HEK293 (cell line): ENCODE measurements around the gene OTOS.

Experiments used
- CTCF ChIA-PET: fragments of 350-600 bp; formaldehyde crosslinking; extraction: SDS; loops from one replicate; lab custom pipeline; 2021; ENCODE audit warnings: antibody characterized with exemption; lab: Yijun Ruan, JAX
- POLR2A ChIA-PET: fragments of 300-600 bp; formaldehyde crosslinking; extraction: SDS; loops from one replicate; lab custom pipeline; 2020; ENCODE audit warnings: antibody characterized with exemption, inconsistent platforms; lab: Yijun Ruan, JAX
- H3K27ac ChIP-seq: fragments of 200-500 bp; sonication (Bioruptor generic); 2 replicates; pipeline ENCODE4 v1.5.1; 2014; ENCODE audit warnings: low read depth, low read length, control low read depth, inconsistent platforms; ENCODE audit errors: extremely low read depth
- H3K36me3 ChIP-seq, 2 experiments: fragments of 200-500 bp in 1 of 2; sonication (Bioruptor generic) in 1 of 2; 1 replicate in 1 of 2; 2 replicates in 1 of 2; pipeline ENCODE4 v1.5.1; 2014 to 2017; ENCODE audit warnings: inconsistent platforms in 2 of 2, low read length in 2 of 2; ENCODE audit not compliant: control insufficient read depth in 2 of 2, insufficient read depth in 1 of 2
- H3K4me1 ChIP-seq: fragments of 200-500 bp; sonication (Bioruptor generic); 2 replicates; pipeline ENCODE4 v1.5.1; 2014; ENCODE audit warnings: mild to moderate bottlenecking, low read length, inconsistent platforms; ENCODE audit not compliant: control insufficient read depth, insufficient read depth
- H3K4me3 ChIP-seq: 2 replicates; pipeline ENCODE4 v1.5.1; 2011; ENCODE audit warnings: low read depth, mild to moderate bottlenecking, control low read depth, low read length, moderate library complexity
- H3K9me3 ChIP-seq: fragments of 200-500 bp; sonication (Bioruptor generic); 2 replicates; pipeline ENCODE4 v1.5.1; 2014; ENCODE audit warnings: low read depth, low read length, inconsistent platforms; ENCODE audit not compliant: control insufficient read depth, insufficient read depth
- IKZF3 ChIP-seq: fragments of 450-650 bp; IDR thresholded peaks from 2 replicates; pipeline ENCODE4 v1.5.0; 2018; ENCODE audit warnings: missing biosample characterization, mild to moderate bottlenecking, missing genetic modification characterization, moderate library complexity
- SALL2 ChIP-seq: fragments of 450-650 bp; formaldehyde crosslinking; IDR thresholded peaks from 2 replicates; pipeline ENCODE4 v1.5.0; 2017; ENCODE audit warnings: missing biosample characterization, mild to moderate bottlenecking, missing genetic modification characterization, borderline replicate concordance
- SP3 ChIP-seq: fragments of 450-650 bp; formaldehyde crosslinking; IDR thresholded peaks from 2 replicates; pipeline ENCODE4 v1.5.1; 2016; ENCODE audit warnings: missing biosample characterization, missing genetic modification characterization
- ZBTB1 ChIP-seq: fragments of 450-650 bp; formaldehyde crosslinking; IDR thresholded peaks from 2 replicates; pipeline ENCODE4 v1.5.1; 2016; ENCODE audit warnings: missing biosample characterization, missing genetic modification characterization
- ZEB2 ChIP-seq: fragments of 450-650 bp; formaldehyde crosslinking; IDR thresholded peaks from 2 replicates; pipeline ENCODE4 v1.5.1; 2016; ENCODE audit warnings: missing biosample characterization, missing genetic modification characterization
- ZFP41 ChIP-seq: fragments of 450-650 bp; formaldehyde crosslinking; IDR thresholded peaks from 2 replicates; pipeline ENCODE4 v1.5.1; 2016; ENCODE audit warnings: missing biosample characterization, missing genetic modification characterization, borderline replicate concordance
- ZNF157 ChIP-seq: fragments of 450-650 bp; formaldehyde crosslinking; IDR thresholded peaks from 2 replicates; pipeline ENCODE4 v1.5.1; 2016; ENCODE audit warnings: missing biosample characterization, missing genetic modification characterization
- ZNF184 ChIP-seq: fragments of 450-650 bp; IDR thresholded peaks from 2 replicates; pipeline ENCODE4 v1.5.1; 2018; ENCODE audit warnings: missing biosample characterization, mild to moderate bottlenecking, missing genetic modification characterization
- ZNF391 ChIP-seq: fragments of 450-650 bp; formaldehyde crosslinking; IDR thresholded peaks from 2 replicates; pipeline ENCODE4 v1.5.1; 2016; ENCODE audit warnings: low read depth, missing biosample characterization, missing genetic modification characterization, borderline replicate concordance
- ZNF416 ChIP-seq: fragments of 450-650 bp; formaldehyde crosslinking; IDR thresholded peaks from 2 replicates; pipeline ENCODE4 v1.5.1; 2016; ENCODE audit warnings: missing biosample characterization, missing genetic modification characterization
- ZNF423 ChIP-seq: fragments of 450-650 bp; formaldehyde crosslinking; IDR thresholded peaks from 2 replicates; pipeline ENCODE4 v1.5.1; 2016; ENCODE audit warnings: missing biosample characterization, missing genetic modification characterization
- ZNF544 ChIP-seq: fragments of 450-650 bp; formaldehyde crosslinking; IDR thresholded peaks from 2 replicates; pipeline ENCODE4 v1.5.0; 2017; ENCODE audit warnings: missing biosample characterization, missing genetic modification characterization
- ZNF626 ChIP-seq: fragments of 450-650 bp; sonication (Bioruptor Pico); formaldehyde crosslinking; IDR thresholded peaks from 2 replicates; pipeline ENCODE4 v1.5.1; 2018; ENCODE audit warnings: missing biosample characterization, missing genetic modification characterization, inconsistent platforms
- ZNF654 ChIP-seq: fragments of 450-650 bp; formaldehyde crosslinking; IDR thresholded peaks from 2 replicates; pipeline ENCODE4 v1.5.1; 2016; ENCODE audit warnings: low read depth, missing biosample characterization, missing genetic modification characterization
- ZNF660 ChIP-seq: fragments of 450-650 bp; IDR thresholded peaks from 2 replicates; pipeline ENCODE4 v1.5.1; 2018; ENCODE audit warnings: missing biosample characterization, mild to moderate bottlenecking, missing genetic modification characterization
- ZNF670 ChIP-seq: fragments of 450-650 bp; formaldehyde crosslinking; IDR thresholded peaks from 2 replicates; pipeline ENCODE4 v1.5.1; 2016; ENCODE audit warnings: missing biosample characterization, missing genetic modification characterization, low read depth
- ZSCAN30 ChIP-seq: fragments of 450-650 bp; IDR thresholded peaks from 2 replicates; pipeline ENCODE4 v1.5.1; 2018; ENCODE audit warnings: missing biosample characterization, mild to moderate bottlenecking, missing genetic modification characterization, moderate library complexity
- TF ChIP-seq, protein P1 (sequence below): fragments of 450-650 bp; formaldehyde crosslinking; IDR thresholded peaks from 2 replicates; pipeline ENCODE4 v1.5.1; 2016; ENCODE audit warnings: missing biosample characterization, missing genetic modification characterization, borderline replicate concordance
- TF ChIP-seq, protein P2 (sequence below): fragments of 450-650 bp; formaldehyde crosslinking; IDR thresholded peaks from 2 replicates; pipeline ENCODE4 v1.5.1; 2016; ENCODE audit warnings: missing biosample characterization, missing genetic modification characterization

OTOS gene

DNA sequence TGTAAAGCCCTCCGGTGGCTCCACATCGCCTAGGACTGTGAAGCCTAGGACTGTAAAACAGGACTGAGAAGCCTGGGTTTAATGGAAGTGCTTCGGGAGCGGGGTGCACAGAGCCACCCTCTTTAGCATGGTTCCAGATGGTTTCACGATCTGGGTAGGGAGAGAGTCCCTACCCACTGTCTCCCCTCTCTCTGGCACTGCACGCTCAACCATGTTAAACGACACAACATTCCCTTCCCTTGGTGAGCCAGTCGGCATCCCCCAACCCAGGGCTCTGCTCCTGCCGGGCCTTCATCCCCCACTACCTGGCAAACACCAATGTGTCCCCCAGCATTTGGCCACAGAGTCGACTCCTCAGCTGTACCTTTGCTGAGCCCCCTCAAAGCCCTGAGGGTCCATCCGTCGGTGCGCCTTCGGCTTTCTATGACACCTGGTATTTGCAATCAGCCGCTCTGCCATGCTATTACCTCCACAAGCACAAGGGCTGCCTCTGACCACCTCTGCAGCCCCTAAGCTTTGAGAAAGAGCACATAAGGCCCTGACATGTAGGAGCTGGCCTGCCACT is 5.4 kb downstream of the OTOS start:
- Histone ChIP-seq H3K4me1 (peaks cover 9% of the 10 kb centered on the region; the same call in 1 of the 2 replicates), H3K9me3 (no peaks in the 10 kb centered on the region), H3K4me3 (peak overlapping the region; percentile 98), H3K27ac (peak overlapping the region; percentile 53; the same call in 1 of the 2 replicates), H3K36me3 (peaks cover 0 to 45% of the 10 kb centered on the region in 2 experiments; a peak in 1 of 3 replicates)
- TF ChIP-seq ZNF391 (tag by site-specific recombination) = no peak
- POLR2A ChIA-PET = no interaction called here
- CTCF ChIA-PET = interaction anchor here (2.8 kb wide), 1 partner anchor 8 kb away, joined by 7 read pairs; no protein-coding TSS in a partner anchor

DNA sequence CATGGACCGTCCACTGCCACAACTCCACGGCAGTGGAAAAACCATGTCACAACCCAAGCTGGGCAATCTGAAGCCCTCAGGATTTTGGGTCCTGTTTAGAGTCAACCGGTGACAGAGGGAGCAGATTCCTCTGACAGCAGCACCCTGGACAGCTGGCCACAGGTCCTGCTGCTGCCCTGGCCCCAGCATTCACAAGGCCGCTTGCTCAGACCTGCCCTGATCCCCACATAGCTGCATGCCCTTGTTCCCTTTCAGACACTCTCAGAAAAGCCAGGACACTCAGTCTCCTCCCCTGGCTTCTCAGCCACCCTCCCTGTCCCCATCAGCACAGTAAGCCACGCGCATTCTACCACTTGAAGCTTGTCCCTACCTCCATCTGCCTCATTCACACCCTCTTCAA is 6.0 kb downstream of the OTOS start:
- H3K4me3 ChIP-seq = no peak overlapping the region; the same call in 1 of the 2 replicates
- no peak overlapping the region for H3K27ac ChIP-seq
- no peaks in the 10 kb centered on the region for H3K9me3 ChIP-seq
- peaks cover 9% of the 10 kb centered on the region; the same call in 1 of the 2 replicates for H3K4me1 ChIP-seq
- POLR2A ChIA-PET = no interaction called here
- peaks cover 0 to 51% of the 10 kb centered on the region in 2 experiments; a peak in 1 of 3 replicates for H3K36me3 ChIP-seq
- no peak for TF ChIP-seq ZNF670 (tag by site-specific recombination)
- no peak for TF ChIP-seq ZFP41 (tag by site-specific recombination)
- no peak for TF ChIP-seq ZNF654
- TF ChIP-seq, protein P1, sequence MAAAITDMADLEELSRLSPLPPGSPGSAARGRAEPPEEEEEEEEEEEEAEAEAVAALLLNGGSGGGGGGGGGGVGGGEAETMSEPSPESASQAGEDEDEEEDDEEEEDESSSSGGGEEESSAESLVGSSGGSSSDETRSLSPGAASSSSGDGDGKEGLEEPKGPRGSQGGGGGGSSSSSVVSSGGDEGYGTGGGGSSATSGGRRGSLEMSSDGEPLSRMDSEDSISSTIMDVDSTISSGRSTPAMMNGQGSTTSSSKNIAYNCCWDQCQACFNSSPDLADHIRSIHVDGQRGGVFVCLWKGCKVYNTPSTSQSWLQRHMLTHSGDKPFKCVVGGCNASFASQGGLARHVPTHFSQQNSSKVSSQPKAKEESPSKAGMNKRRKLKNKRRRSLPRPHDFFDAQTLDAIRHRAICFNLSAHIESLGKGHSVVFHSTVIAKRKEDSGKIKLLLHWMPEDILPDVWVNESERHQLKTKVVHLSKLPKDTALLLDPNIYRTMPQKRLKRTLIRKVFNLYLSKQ (tag by site-specific recombination) = no peak
- TF ChIP-seq ZEB2 (tag by site-specific recombination) = no peak
- no peak for TF ChIP-seq SALL2 (tag by site-specific recombination)
- TF ChIP-seq ZNF184 (tag by site-specific recombination) = no peak
- TF ChIP-seq IKZF3 (tag by site-specific recombination) = no peak
- TF ChIP-seq ZSCAN30 = no peak
- no peak for TF ChIP-seq ZNF157 (tag by site-specific recombination)
- TF ChIP-seq ZNF626 (tag by site-specific recombination) = no peak
- TF ChIP-seq ZNF544 = no peak
- no peak for TF ChIP-seq ZNF660 (tag by site-specific recombination)
- no peak for TF ChIP-seq ZNF423
- TF ChIP-seq, all 188 proteins: peak for 0
- CTCF ChIA-PET = interaction anchor here (2.8 kb wide), 1 partner anchor 9 kb away, joined by 7 read pairs; no protein-coding TSS in a partner anchor

DNA sequence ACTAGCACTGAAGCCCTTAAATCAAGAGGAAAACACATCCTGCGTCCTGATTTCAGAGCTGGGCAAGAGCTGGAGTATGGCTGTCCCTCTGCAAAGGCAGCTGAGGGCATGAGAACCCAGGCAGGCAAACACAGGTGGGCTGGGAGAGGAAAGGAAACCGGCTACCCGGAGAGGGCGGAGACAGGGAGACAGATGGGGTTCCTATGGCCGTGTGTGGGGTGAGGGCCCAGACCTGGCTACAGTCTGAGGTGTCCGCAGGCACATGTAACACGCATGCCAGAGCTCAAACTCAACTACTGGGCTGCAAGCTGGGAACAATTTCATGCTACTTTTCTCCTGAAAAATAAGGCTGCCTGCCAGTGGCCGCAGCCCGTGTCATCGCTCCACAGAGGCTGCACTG is 7.1 kb downstream of the OTOS start:
- H3K36me3 ChIP-seq = peaks cover 0 to 61% of the 10 kb centered on the region in 2 experiments; a peak in 1 of 3 replicates
- CTCF ChIA-PET = interaction anchor here (2.8 kb wide), 1 partner anchor 10 kb away, joined by 7 read pairs; no protein-coding TSS in a partner anchor
- POLR2A ChIA-PET = no interaction called here

More for the DNA sequence above, 7.1 kb downstream of the OTOS start:
- Histone ChIP-seq H3K9me3 (no peaks in the 10 kb centered on the region), H3K4me1 (peaks cover 9% of the 10 kb centered on the region; the same call in 1 of the 2 replicates), H3K27ac (no peak overlapping the region), H3K4me3 (no peak overlapping the region)
- TF ChIP-seq ZBTB1 (tag by site-specific recombination) (no peak), SP3 (tag by site-specific recombination) (no peak), ZNF423 (no peak), ZNF416 (tag by site-specific recombination) (no peak)
- TF ChIP-seq, protein P2, sequence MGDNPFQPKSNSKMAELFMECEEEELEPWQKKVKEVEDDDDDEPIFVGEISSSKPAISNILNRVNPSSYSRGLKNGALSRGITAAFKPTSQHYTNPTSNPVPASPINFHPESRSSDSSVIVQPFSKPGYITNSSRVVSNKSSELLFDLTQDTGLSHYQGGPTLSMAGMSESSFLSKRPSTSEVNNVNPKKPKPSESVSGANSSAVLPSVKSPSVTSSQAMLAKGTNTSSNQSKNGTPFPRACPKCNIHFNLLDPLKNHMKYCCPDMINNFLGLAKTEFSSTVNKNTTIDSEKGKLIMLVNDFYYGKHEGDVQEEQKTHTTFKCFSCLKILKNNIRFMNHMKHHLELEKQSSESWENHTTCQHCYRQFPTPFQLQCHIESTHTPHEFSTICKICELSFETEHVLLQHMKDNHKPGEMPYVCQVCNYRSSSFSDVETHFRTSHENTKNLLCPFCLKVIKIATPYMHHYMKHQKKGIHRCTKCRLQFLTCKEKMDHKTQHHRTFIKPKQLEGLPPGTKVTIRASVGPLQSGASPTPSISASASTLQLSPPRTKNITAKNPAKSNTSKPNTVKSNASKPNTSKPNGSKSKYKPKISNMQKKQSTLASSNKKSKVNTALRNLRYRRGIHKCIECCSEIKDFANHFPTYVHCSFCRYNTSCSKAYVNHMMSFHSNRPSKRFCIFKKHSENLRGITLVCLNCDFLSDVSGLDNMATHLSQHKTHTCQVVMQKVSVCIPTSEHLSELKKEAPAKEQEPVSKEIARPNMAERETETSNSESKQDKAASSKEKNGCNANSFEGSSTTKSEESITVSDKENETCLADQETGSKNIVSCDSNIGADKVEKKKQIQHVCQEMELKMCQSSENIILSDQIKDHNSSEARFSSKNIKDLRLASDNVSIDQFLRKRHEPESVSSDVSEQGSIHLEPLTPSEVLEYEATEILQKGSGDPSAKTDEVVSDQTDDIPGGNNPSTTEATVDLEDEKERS = no peak
